Smooth muscle cell (in vitro differentiated cells): ENCODE measurements around the gene MYL3. TPM values are rescaled to one million over a fixed set of nuclear protein-coding genes. Genes with fewer than 3 reads are reported as not detected.

Experiments
- DNase-seq: peaks from one replicate; lab custom pipeline; 2025; ENCODE audit not compliant: unreplicated experiment; lab: John Stamatoyannopoulos, UW
- H2AFZ ChIP-seq: fragments of 200-600 bp; sonication (generic); 2 replicates; pipeline ENCODE4 v1.6.0; 2016; ENCODE audit warnings: antibody characterized with exemption, low read depth, mild to moderate bottlenecking
- H3F3A ChIP-seq: fragments of 200-600 bp; sonication (generic); 2 replicates; pipeline ENCODE4 v1.6.0; 2017; ENCODE audit warnings: antibody characterized with exemption, low read depth
- H3K27ac ChIP-seq: fragments of 200-600 bp; sonication (generic); 2 replicates; pipeline ENCODE4 v1.5.1; 2016; ENCODE audit warnings: low read depth, mild to moderate bottlenecking
- H3K27me3 ChIP-seq: fragments of 200-600 bp; sonication (generic); 2 replicates; pipeline ENCODE4 v1.6.1; 2016; ENCODE audit warnings: low read depth, mild to moderate bottlenecking
- H3K36me3 ChIP-seq: fragments of 200-600 bp; sonication (generic); 2 replicates; pipeline ENCODE4 v1.5.1; 2016; ENCODE audit warnings: low read depth
- H3K4me1 ChIP-seq: fragments of 200-600 bp; sonication (generic); 2 replicates; pipeline ENCODE4 v1.5.1; 2016; ENCODE audit warnings: low read depth
- H3K4me2 ChIP-seq: fragments of 200-600 bp; sonication (generic); 2 replicates; pipeline ENCODE4 v1.6.0; 2016; ENCODE audit warnings: mild to moderate bottlenecking
- H3K4me3 ChIP-seq: fragments of 200-600 bp; sonication (generic); 2 replicates; pipeline ENCODE4 v1.5.1; 2016; ENCODE audit warnings: mild to moderate bottlenecking
- H3K79me2 ChIP-seq: fragments of 200-600 bp; sonication (generic); 2 replicates; pipeline ENCODE4 v1.6.0; 2016; ENCODE audit warnings: low read depth, mild to moderate bottlenecking
- H3K9ac ChIP-seq: fragments of 200-600 bp; sonication (generic); 2 replicates; pipeline ENCODE4 v1.6.0; 2016; ENCODE audit warnings: low read depth
- H3K9me3 ChIP-seq: fragments of 200-600 bp; sonication (generic); replicated peaks from 2 replicates; pipeline ENCODE4 v1.5.1; 2016; ENCODE audit warnings: low read depth
- H4K20me1 ChIP-seq: fragments of 200-600 bp; sonication (generic); 2 replicates; pipeline ENCODE4 v1.6.0; 2016; ENCODE audit warnings: low read depth
- CTCF ChIP-seq: fragments of 200-600 bp; sonication (generic); IDR thresholded peaks from 2 replicates; pipeline ENCODE4 v1.5.1; 2017; ENCODE audit warnings: borderline replicate concordance, mild to moderate bottlenecking, antibody characterized with exemption; ENCODE audit not compliant: insufficient read depth, poor library complexity, severe bottlenecking
- WGBS: methylation state at CpG from one replicate; pipeline ENCODE4 v1.1.7; 2016; ENCODE audit warnings: low lambda C conversion rate; 5-methylcytosine and 5-hydroxymethylcytosine counted together
- polyA plus RNA-seq: library from polyadenylated mRNA; unstranded; fragments of >200 nt; fragmentation: Nextera tagmentation; extraction: Ambion mirVana; gene quantifications from 2 replicates; pipeline ENCODE4 v1.2.1, GENCODE V29; 2016
- total RNA-seq: library from RNA; depleted of rRNA; stranded (reverse); fragments of >200 nt; gene quantifications from 2 replicates; pipeline ENCODE4 v1.2.3, GENCODE V29; 2014

The MYL3 gene
- total and polyA plus RNA-seq, 2 experiments from 2014 or later = 8.4 to 25.6 TPM

- peak; percentile 90 for TF ChIP-seq CTCF
- no peaks in the 10 kb centered on the region for H3K79me2 ChIP-seq
- H3K27me3 ChIP-seq = no peaks in the 10 kb centered on the region
- H3K9me3 ChIP-seq = no peaks in the 10 kb centered on the region
- H3K27ac ChIP-seq = no peak overlapping the region
- H3K36me3 ChIP-seq = no peaks in the 10 kb centered on the region
- H3K9ac ChIP-seq = no peak overlapping the region
- no peak overlapping the region for H3K4me2 ChIP-seq
- no peaks in the 10 kb centered on the region for H3F3A ChIP-seq
- no peaks in the 10 kb centered on the region for H4K20me1 ChIP-seq
- WGBS = 26% methylated on average over 18 of the region's 18 CpGs
- H3K4me1 ChIP-seq = no peaks in the 10 kb centered on the region
- no peak overlapping the region for H2AFZ ChIP-seq
- peak; percentile 55 for DNase-seq
- no peak overlapping the region for H3K4me3 ChIP-seq
Measured at GRCh38 chr3:46909535-46910161, 46.4 kb upstream of the MYL3 start.

- Histone ChIP-seq H3K9ac (no peak overlapping the region), H3K4me3 (no peak overlapping the region), H2AFZ (no peak overlapping the region), H3F3A (no peaks in the 10 kb centered on the region), H3K4me2 (no peak overlapping the region), H3K9me3 (no peaks in the 10 kb centered on the region), H3K27me3 (no peaks in the 10 kb centered on the region), H3K36me3 (no peaks in the 10 kb centered on the region), H3K79me2 (no peaks in the 10 kb centered on the region), H3K27ac (no peak overlapping the region), H4K20me1 (no peaks in the 10 kb centered on the region), H3K4me1 (no peaks in the 10 kb centered on the region)
- 92% methylated on average over 8 of the region's 8 CpGs for WGBS
- DNase-seq = no peak
- no peak for TF ChIP-seq CTCF
Measured at GRCh38 chr3:46908986-46909534, 45.8 kb upstream of the MYL3 start.

- no peaks in the 10 kb centered on the region for H3K36me3 ChIP-seq
- no peaks in the 10 kb centered on the region for H3K9me3 ChIP-seq
- H3K4me1 ChIP-seq = no peaks in the 10 kb centered on the region
- no peaks in the 10 kb centered on the region for H3F3A ChIP-seq
- no peaks in the 10 kb centered on the region for H4K20me1 ChIP-seq
- TF ChIP-seq CTCF = no peak
- no peak overlapping the region for H2AFZ ChIP-seq
- no peak overlapping the region for H3K9ac ChIP-seq
- no peak overlapping the region for H3K4me3 ChIP-seq
- no peaks in the 10 kb centered on the region for H3K27me3 ChIP-seq
- 90% methylated on average over 21 of the region's 24 CpGs for WGBS
- no peak overlapping the region for H3K27ac ChIP-seq
- no peak overlapping the region for H3K4me2 ChIP-seq
- H3K79me2 ChIP-seq = no peaks in the 10 kb centered on the region
- no peak for DNase-seq
Measured at GRCh38 chr3:46908294-46908985, 45.2 kb upstream of the MYL3 start.

GRCh38 chr3:46907960-46908293 is 44.7 kb upstream of the MYL3 start:
- H3K4me2 ChIP-seq = no peak overlapping the region
- no peak for TF ChIP-seq CTCF
- H3K4me1 ChIP-seq = no peaks in the 10 kb centered on the region
- no peak overlapping the region for H2AFZ ChIP-seq
- no peak overlapping the region for H3K4me3 ChIP-seq
- 82% methylated on average over 1 of the region's 1 CpG for WGBS
- H3K27me3 ChIP-seq = no peaks in the 10 kb centered on the region
- H3K36me3 ChIP-seq = no peaks in the 10 kb centered on the region
- no peaks in the 10 kb centered on the region for H3K9me3 ChIP-seq
- H4K20me1 ChIP-seq = no peaks in the 10 kb centered on the region
- no peaks in the 10 kb centered on the region for H3K79me2 ChIP-seq
- DNase-seq = no peak
- no peaks in the 10 kb centered on the region for H3F3A ChIP-seq
- H3K9ac ChIP-seq = no peak overlapping the region
- H3K27ac ChIP-seq = no peak overlapping the region
